GM12872 (cell line): Measurements from ENCODE around the gene MBOAT7.

Experiments used
- CTCF ChIP-seq: IDR thresholded peaks from 3 replicates; pipeline ENCODE4 v1.5.1; 2011; ENCODE audit warnings: low read depth, mild to moderate bottlenecking, low read length, moderate library complexity; ENCODE audit not compliant: insufficient read depth

The MBOAT7 gene

DNA sequence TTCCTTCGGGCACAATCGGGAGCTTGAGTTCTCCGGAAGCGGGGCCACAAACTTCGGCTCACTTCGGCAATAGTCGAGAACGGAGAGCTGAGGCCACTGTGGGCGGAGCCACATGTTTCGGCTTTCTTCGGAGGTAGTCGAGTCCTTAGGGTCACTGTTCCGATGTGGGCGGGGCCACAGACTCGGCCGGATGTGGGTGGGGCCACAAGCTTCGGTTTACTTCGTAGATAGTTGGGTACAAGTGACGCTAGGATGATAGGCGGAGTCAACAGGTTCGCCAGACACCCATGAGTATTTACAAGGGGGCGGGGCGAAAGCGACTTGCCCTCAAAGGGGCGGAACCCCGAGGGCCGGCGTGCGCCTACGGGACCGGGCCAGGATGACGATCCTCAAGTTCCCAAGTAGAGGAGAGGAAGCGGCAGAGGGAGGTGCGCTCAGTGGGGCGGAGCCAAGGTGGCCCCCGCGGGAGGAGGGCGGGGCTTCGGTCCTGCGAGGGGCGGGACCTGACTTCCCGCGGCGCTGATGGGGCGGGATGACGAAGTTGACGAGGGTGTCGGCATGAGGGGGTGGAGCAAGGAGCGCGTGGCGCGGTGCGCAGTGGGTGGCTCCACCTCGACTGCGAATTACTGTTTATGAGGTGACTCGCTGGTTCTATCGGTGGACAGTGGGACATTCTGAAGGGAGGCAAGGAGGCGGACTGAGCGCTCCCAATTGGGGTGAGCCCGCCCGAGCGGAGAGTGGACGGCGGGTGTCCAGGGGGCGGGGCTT lies 539 bp upstream of the MBOAT7 start:
- no peak for TF ChIP-seq CTCF

DNA sequence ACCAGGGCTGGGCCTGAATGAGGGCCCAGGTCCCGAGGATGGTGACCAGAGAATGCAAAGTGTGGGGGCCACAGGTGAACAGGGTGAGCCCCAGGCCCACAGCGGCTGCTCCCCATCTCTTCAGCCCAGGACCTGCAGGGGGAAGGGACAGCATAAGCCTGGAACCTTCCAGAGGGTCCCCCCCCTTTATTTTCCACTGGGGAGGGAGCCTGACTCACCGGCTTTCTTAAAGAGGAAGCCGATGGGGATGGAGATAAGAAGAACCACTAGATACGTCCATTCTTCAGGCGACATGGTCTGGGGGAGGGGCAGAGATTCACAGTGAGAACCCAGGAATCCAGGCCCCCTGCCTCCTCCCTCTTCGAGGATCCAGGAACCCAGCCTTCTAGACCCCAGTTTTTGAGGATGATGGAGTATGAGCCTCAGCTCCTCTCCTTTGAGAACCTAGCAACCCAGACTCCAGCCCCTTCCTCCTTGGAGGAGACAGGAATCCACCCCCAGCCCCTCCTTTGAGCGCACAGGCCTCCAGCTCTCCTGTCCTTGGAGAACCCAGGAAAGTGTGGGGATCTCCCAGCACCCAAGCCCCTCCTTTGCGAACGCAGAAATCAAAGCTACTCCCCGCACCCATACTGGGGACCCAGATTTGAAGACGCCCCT lies 1.0 kb downstream of the MBOAT7 start:
- TF ChIP-seq CTCF = no peak

GRCh38 chr19:54186934-54187381 lies 2.4 kb downstream of the MBOAT7 start:
- no peak for TF ChIP-seq CTCF

DNA sequence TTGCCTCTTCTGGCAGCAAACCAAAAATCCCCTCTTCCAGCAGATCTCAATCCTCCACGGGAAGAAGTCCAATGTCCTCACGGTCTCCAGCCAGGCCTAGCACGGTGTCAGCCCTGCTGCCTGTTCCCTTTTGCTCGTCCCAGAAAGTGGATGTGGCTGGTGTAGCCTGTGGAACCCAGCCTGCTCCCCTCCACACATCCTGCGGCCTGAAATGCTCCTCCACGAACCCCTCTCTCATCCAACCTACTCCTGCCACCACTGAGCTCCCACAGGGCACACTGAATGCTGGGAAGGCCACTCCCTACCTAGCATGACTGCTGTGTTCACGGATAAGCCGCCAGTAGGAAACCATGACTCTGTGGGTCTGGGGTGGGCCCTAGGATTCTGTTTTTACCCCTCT lies 3.0 kb downstream of the MBOAT7 start:
- TF ChIP-seq CTCF = no peak

DNA sequence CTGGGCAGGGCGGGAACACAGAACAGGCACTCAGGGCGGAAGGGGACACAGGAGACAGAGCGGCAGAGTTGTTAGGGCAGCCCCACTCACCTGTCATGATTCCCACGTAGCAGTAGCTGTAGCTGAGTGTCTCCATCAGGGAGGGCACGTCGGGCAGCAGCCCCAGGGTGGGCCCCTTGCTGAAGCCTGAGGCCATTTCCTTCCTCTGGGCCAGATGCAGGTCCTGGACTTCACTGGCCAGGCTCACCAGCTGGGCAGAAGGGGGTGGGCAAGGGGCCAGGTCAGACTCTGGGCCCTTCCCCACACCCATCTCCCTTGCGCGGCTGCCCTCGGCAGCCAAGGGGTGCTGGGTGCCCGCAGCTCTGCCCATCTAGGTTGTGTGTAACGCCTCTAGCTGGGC lies 5.9 kb downstream of the MBOAT7 start:
- TF ChIP-seq CTCF = no peak

GRCh38 chr19:54180691-54181091 lies 8.7 kb downstream of the MBOAT7 start:
- TF ChIP-seq CTCF = no peak

- no peak; the same call in 2 of the 3 replicates for TF ChIP-seq CTCF
Observed at GRCh38 chr19:54179921-54180461, 9.4 kb downstream of the MBOAT7 start.
